Bronchial epithelial cell (primary cell): ENCODE results near the gene HEATR3. TPM values are rescaled to one million over a fixed set of nuclear protein-coding genes. Genes with fewer than 3 reads are reported as not detected.

Experiments
- DNase-seq: peaks from one replicate; pipeline ENCODE4 v3.0.0-alpha.2; 2010; ENCODE audit warnings: low read depth
- FAIRE-seq: peaks from 2 replicates; lab custom pipeline; 2011; peaks lifted over from hg19 to GRCh38; lab: Jason Lieb, UNC
- H3K27me3 ChIP-seq: 2 replicates; pipeline ENCODE4 v1.5.1; 2011; ENCODE audit warnings: low read length; ENCODE audit not compliant: control insufficient read depth, insufficient read depth
- H3K36me3 ChIP-seq: 2 replicates; pipeline ENCODE4 v1.5.1; 2011; ENCODE audit warnings: low read length; ENCODE audit not compliant: control insufficient read depth, insufficient read depth
- H3K4me3 ChIP-seq: 2 replicates; pipeline ENCODE4 v1.5.1; 2011; ENCODE audit warnings: mild to moderate bottlenecking, low read depth, low read length, control low read depth
- CTCF ChIP-seq: IDR thresholded peaks from 2 replicates; pipeline ENCODE4 v1.5.1; 2011; ENCODE audit warnings: mild to moderate bottlenecking, moderate library complexity, low read length, control low read depth, inconsistent platforms; ENCODE audit not compliant: insufficient read depth, severe bottlenecking
- total RNA-seq: library from RNA; depleted of rRNA; stranded (reverse); fragments of >200 nt; gene quantifications from 2 replicates; pipeline ENCODE4 v1.2.1, GENCODE V29; 2014

The HEATR3 gene
- total RNA-seq, 1 donor from 2014 or later: 16.1 TPM

DNA sequence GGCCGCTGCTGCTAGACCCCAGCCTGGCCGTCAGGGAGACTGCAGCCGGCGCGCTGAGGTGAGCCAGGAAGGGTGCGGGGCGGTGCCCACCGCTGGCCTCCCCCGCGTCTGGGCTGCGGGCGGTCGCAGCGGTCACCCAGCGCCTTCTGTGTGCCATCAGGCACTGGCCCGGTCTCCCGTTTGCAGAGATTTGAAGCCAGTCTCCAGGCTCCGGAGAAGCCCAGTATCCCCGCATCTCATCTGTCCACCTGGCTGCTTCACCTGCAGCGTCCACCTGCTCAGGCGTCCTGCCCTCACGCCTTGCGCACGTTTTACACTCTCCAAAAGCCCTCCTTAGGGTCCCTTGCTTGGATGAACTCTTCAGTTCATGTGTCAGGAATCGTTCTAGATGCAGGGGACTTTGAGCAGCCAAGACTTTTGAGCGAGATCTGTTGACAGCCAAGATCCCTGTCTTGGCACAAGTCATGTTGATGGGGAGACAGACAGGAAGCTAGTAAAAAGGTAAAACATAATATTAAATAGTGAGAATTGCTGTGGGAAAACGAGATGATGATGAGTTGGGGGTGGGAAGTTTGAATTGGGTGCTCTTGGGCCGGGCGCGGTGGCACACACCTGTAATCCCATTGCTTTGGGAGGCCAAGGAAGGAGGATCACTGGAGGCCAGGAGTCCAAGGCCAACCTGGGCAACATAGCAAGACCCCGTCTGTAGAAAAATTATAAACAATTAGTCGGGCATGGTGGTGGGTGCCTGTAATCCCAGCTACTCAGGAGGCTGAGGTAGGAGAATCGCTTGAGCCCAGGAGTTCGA, 916 bp downstream of the HEATR3 start:
- no peak for FAIRE-seq
- peaks cover 2% of the 10 kb centered on the region for H3K36me3 ChIP-seq
- TF ChIP-seq CTCF: peak; percentile 10
- H3K4me3 ChIP-seq: peak overlapping the region; percentile 67
- no peaks in the 10 kb centered on the region for H3K27me3 ChIP-seq
- no peak for DNase-seq

- DNase-seq: peak; percentile 40
- Histone ChIP-seq H3K27me3 (no peaks in the 10 kb centered on the region), H3K4me3 (no peak overlapping the region), H3K36me3 (peaks cover 2% of the 10 kb centered on the region)
- peak; percentile 44 for TF ChIP-seq CTCF
- no peak for FAIRE-seq
Observed at GRCh38 chr16:50067290-50067853, 1.6 kb downstream of the HEATR3 start.

- no peak for FAIRE-seq
- H3K4me3 ChIP-seq: no peak overlapping the region
- H3K36me3 ChIP-seq: peaks cover 5% of the 10 kb centered on the region
- no peak for DNase-seq
- H3K27me3 ChIP-seq: no peaks in the 10 kb centered on the region
- no peak for TF ChIP-seq CTCF
Observed at GRCh38 chr16:50068550-50068949, 2.8 kb downstream of the HEATR3 start.

DNA sequence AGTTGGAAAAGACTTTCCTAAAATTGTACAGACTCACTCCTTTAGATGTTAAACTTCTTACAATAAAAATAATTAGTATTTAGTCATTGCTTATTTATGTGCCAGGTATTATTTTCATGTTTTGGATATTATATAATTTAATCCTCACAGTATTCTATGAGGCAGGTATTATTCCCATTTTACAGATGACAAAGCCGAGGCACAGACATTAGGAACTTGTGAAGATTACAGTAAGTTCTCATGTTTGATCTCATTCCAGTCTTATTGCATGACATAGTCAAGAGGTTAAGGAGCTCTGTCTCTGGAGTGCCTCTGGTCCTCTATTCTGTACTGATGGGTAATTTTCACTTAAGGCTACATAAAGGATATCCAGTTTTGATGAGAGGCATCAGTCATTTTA, 3.3 kb downstream of the HEATR3 start:
- DNase-seq (no peak), FAIRE-seq (no peak)
- H3K4me3 ChIP-seq: no peak overlapping the region
- H3K27me3 ChIP-seq: no peaks in the 10 kb centered on the region
- peaks cover 5% of the 10 kb centered on the region for H3K36me3 ChIP-seq
- no peak for TF ChIP-seq CTCF

GRCh38 chr16:50071075-50071671, 5.4 kb downstream of the HEATR3 start:
- FAIRE-seq (no peak), DNase-seq (no peak)
- Histone ChIP-seq H3K36me3 (peaks cover 5% of the 10 kb centered on the region), H3K4me3 (no peak overlapping the region), H3K27me3 (no peaks in the 10 kb centered on the region)
- TF ChIP-seq CTCF: no peak
